Measurements from ENCODE around the gene MOGAT3.

The MOGAT3 gene

GRCh38 chr7:101233907-101234547 is 33.2 kb upstream of the MOGAT3 start:
- no peak for DNase-seq (ENCODE audit: low read depth)

DNA sequence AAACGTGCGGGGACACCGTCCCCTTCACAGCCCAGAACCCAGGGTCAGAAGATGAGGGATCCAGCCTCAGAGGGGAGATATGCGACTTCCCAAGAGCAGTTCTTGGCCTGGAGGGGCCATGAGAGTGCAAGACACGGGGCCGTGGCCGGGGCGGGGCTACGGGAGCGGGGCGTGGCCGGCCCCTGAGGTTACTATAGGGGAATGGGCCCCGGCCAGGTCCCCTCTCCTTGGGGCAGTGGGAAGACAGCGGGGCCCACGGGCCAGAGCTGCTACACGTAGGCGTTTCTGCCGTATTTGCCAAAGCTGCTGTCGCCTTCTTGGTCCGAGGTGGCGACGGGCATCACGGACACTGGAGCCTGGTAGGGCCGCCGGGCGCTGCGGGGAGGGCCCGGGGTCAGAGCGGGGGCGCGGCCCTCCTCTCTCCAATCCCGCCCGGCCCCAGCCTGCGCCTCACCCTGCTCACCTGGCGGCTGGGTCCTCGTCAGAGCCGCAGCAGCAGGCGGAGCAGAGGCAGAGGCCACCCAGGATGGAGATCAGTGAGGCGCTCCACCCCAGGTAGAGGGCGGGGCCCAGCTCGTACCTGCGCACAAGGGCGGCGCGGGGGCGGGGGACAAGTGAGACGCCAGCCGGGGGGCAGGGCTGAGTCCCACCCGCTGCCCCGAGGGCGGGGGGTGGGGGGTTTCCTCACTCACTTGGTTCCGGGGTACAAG is 31.5 kb upstream of the MOGAT3 start:
- DNase-seq (ENCODE audit: low read depth), result no peak

- DNase-seq (ENCODE audit: low read depth), result no peak
These were observed 30.8 kb upstream of the MOGAT3 start for GRCh38 chr7:101231644-101232043.

DNA sequence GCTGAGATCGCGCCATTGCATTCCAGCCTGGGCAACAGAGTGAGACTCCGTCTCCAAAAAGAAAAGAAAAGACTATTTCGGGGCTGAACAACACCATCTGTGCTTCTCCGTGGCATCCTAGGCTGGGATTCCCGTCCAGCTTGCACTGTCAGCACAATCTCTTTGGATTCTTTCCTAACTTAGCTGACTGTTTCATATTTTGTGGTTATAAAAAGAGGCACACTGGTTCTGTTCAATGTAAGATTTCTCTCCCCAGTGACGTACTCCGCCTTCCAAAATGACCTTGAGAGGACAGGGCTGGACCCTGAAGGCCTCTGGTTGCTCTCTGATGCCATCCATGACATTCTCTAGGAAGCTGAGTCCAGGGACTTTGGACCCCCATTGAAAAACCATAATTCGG is 25.9 kb upstream of the MOGAT3 start:
- DNase-seq (ENCODE audit: low read depth), result no peak

DNA sequence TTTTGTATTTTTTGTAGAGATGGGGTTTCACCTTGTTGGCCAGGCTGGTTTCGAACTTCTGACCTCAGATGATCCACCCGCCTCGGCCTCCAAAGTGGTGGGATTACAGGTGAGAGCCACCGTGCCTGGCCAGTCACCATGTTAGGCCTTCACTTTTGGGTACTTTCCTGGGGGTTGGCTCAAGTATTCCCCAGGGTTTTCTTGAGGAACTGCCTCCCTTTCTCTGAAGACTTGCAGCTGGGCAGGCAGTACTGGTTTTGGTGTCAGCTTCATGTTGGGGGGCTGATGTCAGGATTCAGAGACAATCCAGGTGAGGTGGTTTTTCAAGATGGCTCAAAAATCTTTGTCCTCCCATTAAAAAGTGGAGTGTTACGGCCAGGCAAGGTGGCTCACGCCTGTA is 24.8 kb upstream of the MOGAT3 start:
- DNase-seq (ENCODE audit: low read depth), result no peak

- no peak for DNase-seq (ENCODE audit: low read depth)
These were observed 22.7 kb upstream of the MOGAT3 start for GRCh38 chr7:101223528-101223927.

GRCh38 chr7:101222275-101222830 is 21.5 kb upstream of the MOGAT3 start:
- DNase-seq (ENCODE audit: low read depth), result no peak

- no peak for DNase-seq (ENCODE audit: low read depth)
These were observed 19.5 kb upstream of the MOGAT3 start for GRCh38 chr7:101220295-101220694.

DNA sequence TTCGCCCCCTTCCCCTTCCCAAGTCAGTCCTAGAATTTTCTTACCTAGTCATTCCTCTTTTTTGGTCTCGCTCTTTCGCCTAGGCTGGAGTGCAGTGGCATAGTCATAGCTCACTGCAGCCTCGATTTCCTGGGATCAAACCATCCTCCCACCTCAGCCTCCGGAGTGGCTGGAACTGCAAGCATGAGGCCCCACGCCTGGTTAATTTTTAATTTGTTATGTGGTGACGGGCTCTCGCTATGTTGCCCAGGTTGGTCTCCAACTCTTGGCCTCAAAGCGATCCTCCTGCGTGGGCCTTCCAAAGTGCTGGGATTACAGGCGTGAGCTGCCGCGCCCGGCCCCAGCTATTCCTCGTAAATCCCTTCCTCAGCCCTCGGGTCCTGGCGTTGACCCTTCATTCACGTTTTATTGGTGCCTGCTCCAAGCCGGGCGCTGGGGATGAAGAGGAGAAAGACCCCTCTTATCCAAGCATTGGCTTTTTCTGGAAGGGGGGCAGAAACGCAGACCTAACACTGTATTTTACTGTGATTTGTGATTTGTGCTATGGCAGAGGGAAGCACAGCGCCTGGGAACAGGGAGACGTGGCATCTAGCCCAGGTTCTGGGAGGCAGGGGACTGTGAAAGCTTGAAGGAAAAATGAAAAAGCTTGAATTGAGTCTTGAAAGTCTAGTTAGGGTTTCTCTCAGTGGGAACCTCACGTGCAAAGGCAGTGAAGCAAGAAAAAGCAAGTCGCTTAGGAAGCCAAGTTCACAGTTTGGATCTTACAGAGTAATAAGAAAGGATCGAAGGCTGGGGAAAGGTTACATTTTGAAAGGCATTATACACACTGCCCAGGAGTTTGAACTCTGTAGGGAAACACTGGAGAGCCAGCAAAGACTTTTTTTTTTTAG is 17.6 kb upstream of the MOGAT3 start:
- DNase-seq (ENCODE audit: low read depth), result no peak

DNA sequence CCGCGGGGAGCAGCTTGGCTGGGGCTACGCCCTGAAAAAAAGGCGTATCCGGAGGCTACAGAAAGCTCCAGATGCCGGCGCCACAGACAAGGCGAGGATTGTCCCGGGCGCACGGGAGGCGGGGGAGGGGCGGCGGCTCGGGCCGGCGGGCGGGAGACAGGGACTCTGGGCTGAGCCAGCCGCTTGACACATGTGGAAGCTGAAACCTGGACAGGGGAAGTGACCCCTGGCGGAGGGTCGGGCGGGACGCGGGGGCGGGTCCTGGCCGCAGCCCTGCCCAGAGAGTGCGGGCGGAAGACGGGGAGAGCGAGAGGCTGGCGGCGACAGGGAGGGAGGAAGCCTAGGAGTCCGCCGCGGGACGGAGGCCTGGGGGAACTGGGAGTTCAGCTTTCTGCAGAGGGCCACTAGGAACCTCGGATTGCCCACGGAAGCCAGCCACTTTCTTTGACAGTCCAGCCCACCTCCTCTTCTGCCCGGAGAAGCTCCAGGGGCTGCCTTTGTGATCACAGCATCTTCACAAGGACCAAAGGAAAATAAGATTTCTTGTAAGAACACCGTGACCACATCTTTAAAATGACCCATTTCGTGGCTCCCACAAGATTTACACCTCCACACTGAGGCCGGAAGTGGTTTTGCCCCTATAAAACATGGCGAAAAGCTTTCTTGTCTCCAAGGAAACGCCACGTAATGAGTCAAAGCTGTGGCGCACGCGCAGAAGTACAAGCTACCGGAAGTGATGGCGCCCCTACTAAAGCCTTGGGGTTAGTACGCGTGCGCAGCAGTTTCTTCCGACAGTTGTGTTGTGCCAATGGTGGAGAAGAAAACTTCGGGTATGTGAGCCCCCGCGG is 16.8 kb upstream of the MOGAT3 start, which contains the start of the genes PLOD3 and ZNHIT1:
Gene PLOD3, minus strand, starts transcription at position 194 of the 848 bp plus-strand sequence. CDS start 307 bp downstream, outside the sequence.
Gene ZNHIT1, plus strand, starts transcription at position 778 of the 848 bp plus-strand sequence. Its CDS starts 31 bp downstream, at position 809.
- peak; percentile 86 for DNase-seq (ENCODE audit: low read depth)

GRCh38 chr7:101216860-101217387 is 16.1 kb upstream of the MOGAT3 start:
- no peak for DNase-seq (ENCODE audit: low read depth)

- no peak for DNase-seq (ENCODE audit: low read depth)
These were observed 15.4 kb upstream of the MOGAT3 start for GRCh38 chr7:101216001-101216859.

- no peak for DNase-seq (ENCODE audit: low read depth)
These were observed 11.2 kb upstream of the MOGAT3 start for GRCh38 chr7:101212014-101212413.

DNA sequence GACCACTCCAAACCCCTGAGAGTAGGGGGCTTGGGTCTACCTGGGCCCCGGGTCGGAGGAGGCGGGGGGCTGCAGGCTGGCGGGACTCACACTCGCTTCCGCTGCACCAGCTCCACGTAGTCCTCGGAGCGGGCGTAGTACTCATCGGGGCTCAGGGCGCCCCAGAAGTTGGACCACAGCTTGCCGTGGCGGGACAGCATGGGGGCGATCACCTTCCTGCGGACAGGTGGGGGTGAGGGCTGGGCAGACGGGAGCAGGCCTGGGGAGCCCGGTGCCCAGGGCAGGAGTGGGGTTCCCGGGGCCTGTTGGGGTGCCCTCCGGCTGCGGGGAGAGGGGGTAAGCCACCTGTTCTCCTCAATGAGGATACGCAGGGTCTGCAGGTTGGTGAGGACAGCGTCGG is 10.7 kb upstream of the MOGAT3 start:
- no peak for DNase-seq (ENCODE audit: low read depth)

GRCh38 chr7:101210143-101210542 is 9.3 kb upstream of the MOGAT3 start:
- DNase-seq (ENCODE audit: low read depth), result no peak

GRCh38 chr7:101208794-101209193 is 8.0 kb upstream of the MOGAT3 start:
- DNase-seq (ENCODE audit: low read depth), result no peak

DNA sequence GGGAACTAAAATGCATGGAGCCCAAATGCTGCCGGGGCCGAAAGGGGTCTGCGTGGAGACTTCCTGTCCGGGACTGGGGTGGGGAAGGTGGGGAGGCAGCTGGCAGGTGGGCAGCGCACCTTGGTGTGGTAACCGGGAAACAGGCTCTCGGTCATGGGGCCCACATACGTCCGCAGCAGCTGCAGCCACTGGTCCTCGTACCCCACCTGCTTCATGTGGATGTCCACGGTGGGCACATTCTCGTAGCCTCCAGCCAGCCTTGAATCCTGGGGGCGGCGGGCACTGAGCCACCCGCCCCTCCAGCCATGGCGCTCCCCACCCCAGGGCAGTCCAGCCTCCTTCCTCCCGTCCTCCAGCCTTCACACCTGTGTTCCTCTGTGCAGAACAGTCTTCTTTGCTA is 6.6 kb upstream of the MOGAT3 start:
- no peak for DNase-seq (ENCODE audit: low read depth)

- no peak for DNase-seq (ENCODE audit: low read depth)
These were observed 5.8 kb upstream of the MOGAT3 start for GRCh38 chr7:101206665-101207042.

- no peak for DNase-seq (ENCODE audit: low read depth)
These were observed 5.2 kb upstream of the MOGAT3 start for GRCh38 chr7:101205901-101206664.

Data from GM04503 (cell line).